GM10847 (cell line): ENCODE results near the gene EID2B.

ENCODE experiments used
- POLR2A ChIP-seq: IDR thresholded peaks from 2 replicates; pipeline ENCODE4 v1.6.1; 2011; ENCODE audit not compliant: insufficient read length; ENCODE audit errors: extremely low read depth

The EID2B gene

GRCh38 chr19:39532233-39533002 is at the start of gene EID2B:
TSS of gene EID2B (minus strand) at chr19:39532852. CDS start at chr19:39532802, 50 bp downstream.
- TF ChIP-seq POLR2A, result peak; percentile 60

GRCh38 chr19:39582442-39582841 is 49.8 kb upstream of the EID2B start:
- no peak for TF ChIP-seq POLR2A

GRCh38 chr19:39568604-39569003 is 36.0 kb upstream of the EID2B start:
- no peak for TF ChIP-seq POLR2A

GRCh38 chr19:39566064-39566463 is 33.4 kb upstream of the EID2B start:
- no peak for TF ChIP-seq POLR2A

- no peak for TF ChIP-seq POLR2A
These were observed 30.8 kb upstream of the EID2B start for GRCh38 chr19:39563408-39563807.

- no peak for TF ChIP-seq POLR2A
These were observed 26.0 kb upstream of the EID2B start for GRCh38 chr19:39558624-39559117.

- TF ChIP-seq POLR2A, result no peak
These were observed 25.4 kb upstream of the EID2B start for GRCh38 chr19:39557811-39558623.

- TF ChIP-seq POLR2A, result no peak
These were observed 23.2 kb upstream of the EID2B start for GRCh38 chr19:39555883-39556282.

- TF ChIP-seq POLR2A, result no peak
These were observed 22.2 kb upstream of the EID2B start for GRCh38 chr19:39554701-39555311.

- no peak for TF ChIP-seq POLR2A
These were observed 20.5 kb upstream of the EID2B start for GRCh38 chr19:39553082-39553652.

GRCh38 chr19:39550197-39550596 is 17.5 kb upstream of the EID2B start:
- no peak for TF ChIP-seq POLR2A

GRCh38 chr19:39546599-39546998 is 13.9 kb upstream of the EID2B start:
- no peak for TF ChIP-seq POLR2A

- TF ChIP-seq POLR2A, result no peak
These were observed 12.3 kb upstream of the EID2B start for GRCh38 chr19:39544911-39545310.

GRCh38 chr19:39544226-39544903 is 11.7 kb upstream of the EID2B start:
- no peak for TF ChIP-seq POLR2A

GRCh38 chr19:39543477-39543857 is 10.8 kb upstream of the EID2B start:
- TF ChIP-seq POLR2A, result no peak

- TF ChIP-seq POLR2A, result no peak
These were observed 9.6 kb upstream of the EID2B start for GRCh38 chr19:39542206-39542605.

GRCh38 chr19:39540333-39540673 is 7.7 kb upstream of the EID2B start:
- TF ChIP-seq POLR2A, result no peak
